ENCODE measurements around the gene MOV10L1.

GRCh38 chr22:50119169-50119767 is 29.5 kb downstream of the MOV10L1 start:
- TF ChIP-seq POLR2A (IDR thresholded peaks at IDR 0.05; ENCODE audit: low read depth, low read length) (no peak), POLR2AphosphoS5 (IDR thresholded peaks at IDR 0.05; ENCODE audit: insufficient read depth, low read depth, low read length) (no peak), EZH2 (IDR thresholded peaks at IDR 0.05; ENCODE audit: borderline replicate concordance, low read depth, low read length, severe bottlenecking) (no peak), GATA2 (IDR thresholded peaks at IDR 0.05; ENCODE audit: insufficient read depth, insufficient read length, low read depth, low read length) (no peak)
- TF ChIP-seq, protein P1, sequence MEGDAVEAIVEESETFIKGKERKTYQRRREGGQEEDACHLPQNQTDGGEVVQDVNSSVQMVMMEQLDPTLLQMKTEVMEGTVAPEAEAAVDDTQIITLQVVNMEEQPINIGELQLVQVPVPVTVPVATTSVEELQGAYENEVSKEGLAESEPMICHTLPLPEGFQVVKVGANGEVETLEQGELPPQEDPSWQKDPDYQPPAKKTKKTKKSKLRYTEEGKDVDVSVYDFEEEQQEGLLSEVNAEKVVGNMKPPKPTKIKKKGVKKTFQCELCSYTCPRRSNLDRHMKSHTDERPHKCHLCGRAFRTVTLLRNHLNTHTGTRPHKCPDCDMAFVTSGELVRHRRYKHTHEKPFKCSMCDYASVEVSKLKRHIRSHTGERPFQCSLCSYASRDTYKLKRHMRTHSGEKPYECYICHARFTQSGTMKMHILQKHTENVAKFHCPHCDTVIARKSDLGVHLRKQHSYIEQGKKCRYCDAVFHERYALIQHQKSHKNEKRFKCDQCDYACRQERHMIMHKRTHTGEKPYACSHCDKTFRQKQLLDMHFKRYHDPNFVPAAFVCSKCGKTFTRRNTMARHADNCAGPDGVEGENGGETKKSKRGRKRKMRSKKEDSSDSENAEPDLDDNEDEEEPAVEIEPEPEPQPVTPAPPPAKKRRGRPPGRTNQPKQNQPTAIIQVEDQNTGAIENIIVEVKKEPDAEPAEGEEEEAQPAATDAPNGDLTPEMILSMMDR (IDR thresholded peaks at IDR 0.05; ENCODE audit: extremely low read depth in 1 of 2, insufficient read depth in 1 of 2, low read depth in 1 of 2, low read length in 2 of 2) = no peak

Data from endothelial cell of umbilical vein (primary cell).